Stimulated activated effector memory CD8-positive, alpha-beta T cell treated with anti-CD3 and anti-CD28 coated beads, Interleukin-12 subunit alpha, Interleukin-12 subunit beta, amount 100 ng/mL, for 72 hours (primary cell): ENCODE results near the gene IST1.

Experiments used
- ATAC-seq: fragments of 150-1000 bp; cut with Tn5 transposase; 2 replicates; pipeline ENCODE4 v1.10.0; 2021
- DNase-seq, 2 donors: peaks; one replicate each; pipeline ENCODE4 v3.0.0; 2021 to 2022; ENCODE audit warnings: low spot score in 2 of 2
- H3K27ac Mint-ChIP-seq: one replicate; pipeline ENCODE4 v1.8.0; 2022; ENCODE audit warnings: mild to moderate bottlenecking, mixed read lengths
- H3K36me3 Mint-ChIP-seq: one replicate; pipeline ENCODE4 v1.8.0; 2022; ENCODE audit warnings: mild to moderate bottlenecking, mixed read lengths
- H3K4me1 Mint-ChIP-seq: one replicate; pipeline ENCODE4 v1.8.0; 2022; ENCODE audit warnings: mixed read lengths
- H3K4me3 Mint-ChIP-seq: one replicate; pipeline ENCODE4 v1.8.0; 2022; ENCODE audit warnings: mild to moderate bottlenecking, mixed read lengths
- H3K9me3 Mint-ChIP-seq: one replicate; pipeline ENCODE4 v1.8.0; 2022; ENCODE audit warnings: mixed read lengths

Gene IST1

GRCh38 chr16:71924710-71925109, 29.4 kb downstream of the IST1 start:
- no peak overlapping the region for H3K4me3 Mint-ChIP-seq
- H3K9me3 Mint-ChIP-seq = no peaks in the 10 kb centered on the region
- H3K36me3 Mint-ChIP-seq = peaks cover 100% of the 10 kb centered on the region
- DNase-seq (no peak), ATAC-seq (no peak)
- no peak overlapping the region for H3K27ac Mint-ChIP-seq
- peaks cover 13% of the 10 kb centered on the region for H3K4me1 Mint-ChIP-seq

GRCh38 chr16:71927383-71927782, 32.1 kb downstream of the IST1 start:
- DNase-seq (no peak), ATAC-seq (no peak)
- Mint-ChIP-seq H3K27ac (peak overlapping the region; percentile 74), H3K36me3 (peaks cover 100% of the 10 kb centered on the region), H3K9me3 (no peaks in the 10 kb centered on the region), H3K4me3 (no peak overlapping the region), H3K4me1 (peaks cover 13% of the 10 kb centered on the region)

DNA sequence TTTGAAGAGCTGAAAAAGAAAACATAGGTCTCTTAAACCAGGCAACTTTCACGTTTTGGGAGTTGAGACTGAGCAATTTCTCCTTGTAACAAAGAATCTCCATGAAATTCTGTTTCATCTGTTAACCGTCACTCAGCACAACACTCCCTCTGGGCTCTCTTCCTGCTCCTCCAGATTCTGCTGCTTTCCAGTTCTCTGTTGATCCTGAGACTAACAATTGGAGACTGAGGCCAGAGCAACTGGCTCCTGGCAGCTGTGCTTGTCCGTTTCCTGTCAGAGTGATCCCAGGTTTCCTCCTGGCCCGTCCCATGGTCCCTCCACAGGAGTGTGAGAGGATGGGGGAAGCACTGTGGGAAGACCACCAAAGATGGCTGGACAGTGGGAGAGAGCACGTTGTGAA, 32.5 kb downstream of the IST1 start:
- Mint-ChIP-seq H3K9me3 (no peaks in the 10 kb centered on the region), H3K27ac (peak overlapping the region; percentile 74), H3K36me3 (peaks cover 100% of the 10 kb centered on the region), H3K4me3 (no peak overlapping the region), H3K4me1 (peaks cover 13% of the 10 kb centered on the region)
- no peak for ATAC-seq
- no peak for DNase-seq

- Mint-ChIP-seq H3K36me3 (peaks cover 97% of the 10 kb centered on the region), H3K4me3 (no peak overlapping the region), H3K27ac (peak overlapping the region; percentile 10), H3K9me3 (no peaks in the 10 kb centered on the region), H3K4me1 (peaks cover 12% of the 10 kb centered on the region)
- DNase-seq (no peak), ATAC-seq (no peak)
Observed at GRCh38 chr16:71929048-71929447, 33.7 kb downstream of the IST1 start.

DNA sequence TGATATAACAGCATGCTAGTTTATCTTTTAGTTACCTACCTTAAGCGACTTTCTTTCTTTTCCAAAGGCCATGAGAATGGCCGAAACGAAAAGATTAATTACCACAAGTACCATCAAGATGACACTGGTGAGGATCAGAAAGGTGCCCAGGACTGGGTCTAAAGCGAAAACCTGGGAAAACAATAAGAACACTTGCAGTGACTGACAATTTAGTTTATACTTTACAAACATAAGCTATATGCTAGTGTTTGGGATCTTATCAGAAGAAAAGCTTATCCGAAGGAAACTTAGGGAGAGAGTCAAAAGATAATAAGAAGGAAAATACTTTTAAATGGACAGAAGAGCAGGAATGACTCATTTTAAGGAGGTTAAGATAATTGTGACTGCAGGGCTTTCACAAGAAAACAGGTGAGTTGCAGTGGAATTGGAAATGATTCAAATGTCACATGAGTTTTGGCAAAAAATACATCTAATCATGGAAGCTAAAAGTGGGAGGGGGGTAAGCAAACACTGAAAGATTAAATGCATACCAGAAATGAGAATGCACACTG, 34.8 kb downstream of the IST1 start:
- DNase-seq = no peak
- H3K27ac Mint-ChIP-seq = no peak overlapping the region
- peaks cover 94% of the 10 kb centered on the region for H3K36me3 Mint-ChIP-seq
- no peak for ATAC-seq
- H3K9me3 Mint-ChIP-seq = no peaks in the 10 kb centered on the region
- H3K4me1 Mint-ChIP-seq = peaks cover 14% of the 10 kb centered on the region
- no peak overlapping the region for H3K4me3 Mint-ChIP-seq

- Mint-ChIP-seq H3K36me3 (peaks cover 88% of the 10 kb centered on the region), H3K4me1 (peaks cover 14% of the 10 kb centered on the region), H3K4me3 (no peak overlapping the region), H3K9me3 (no peaks in the 10 kb centered on the region), H3K27ac (no peak overlapping the region)
- no peak for DNase-seq
- ATAC-seq = no peak
Observed at GRCh38 chr16:71931001-71931400, 35.7 kb downstream of the IST1 start.

- Mint-ChIP-seq H3K36me3 (peaks cover 82% of the 10 kb centered on the region), H3K27ac (no peak overlapping the region), H3K9me3 (no peaks in the 10 kb centered on the region), H3K4me1 (peaks cover 11% of the 10 kb centered on the region), H3K4me3 (no peak overlapping the region)
- DNase-seq (no peak), ATAC-seq (no peak)
Observed at GRCh38 chr16:71931599-71931998, 36.3 kb downstream of the IST1 start.

GRCh38 chr16:71933017-71933416, 37.7 kb downstream of the IST1 start:
- Mint-ChIP-seq H3K4me1 (peaks cover 8% of the 10 kb centered on the region), H3K9me3 (no peaks in the 10 kb centered on the region), H3K27ac (peak overlapping the region; percentile 78), H3K4me3 (no peak overlapping the region), H3K36me3 (peaks cover 68% of the 10 kb centered on the region)
- ATAC-seq (no peak), DNase-seq (no peak)

- Mint-ChIP-seq H3K4me3 (no peak overlapping the region), H3K4me1 (peaks cover 8% of the 10 kb centered on the region), H3K36me3 (peaks cover 62% of the 10 kb centered on the region), H3K27ac (peak overlapping the region; percentile 78), H3K9me3 (no peaks in the 10 kb centered on the region)
- DNase-seq (no peak), ATAC-seq (peak; percentile 31)
Observed at GRCh38 chr16:71933913-71934695, 38.8 kb downstream of the IST1 start.

- Mint-ChIP-seq H3K27ac (no peak overlapping the region), H3K9me3 (no peaks in the 10 kb centered on the region), H3K36me3 (peaks cover 23% of the 10 kb centered on the region), H3K4me3 (no peak overlapping the region), H3K4me1 (peaks cover 8% of the 10 kb centered on the region)
- ATAC-seq = no peak
- DNase-seq = no peak
Observed at GRCh38 chr16:71937868-71938510, 42.7 kb downstream of the IST1 start.

DNA sequence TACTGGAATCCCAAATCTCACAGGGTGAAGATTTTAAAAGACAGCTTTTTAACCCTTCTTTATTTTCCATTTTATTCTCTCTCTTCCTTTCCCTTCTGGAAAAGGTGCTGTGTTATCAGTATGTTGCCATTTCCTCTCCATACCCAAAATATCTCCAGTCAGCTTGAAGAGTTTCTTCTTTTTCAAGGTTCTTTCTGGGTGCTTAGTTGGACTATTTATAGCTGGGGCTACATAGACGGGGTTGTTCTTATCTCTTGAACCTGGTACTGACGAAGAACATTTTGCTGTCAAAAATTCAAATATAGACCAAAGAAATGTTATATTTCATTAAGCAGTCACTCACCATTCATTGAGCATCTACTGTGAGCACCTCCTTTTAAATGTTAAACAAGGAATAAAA, 48.6 kb downstream of the IST1 start:
- ATAC-seq = no peak
- DNase-seq = no peak
- Mint-ChIP-seq H3K4me3 (no peak overlapping the region), H3K36me3 (peaks cover 1% of the 10 kb centered on the region), H3K4me1 (no peaks in the 10 kb centered on the region), H3K27ac (no peak overlapping the region), H3K9me3 (no peaks in the 10 kb centered on the region)

DNA sequence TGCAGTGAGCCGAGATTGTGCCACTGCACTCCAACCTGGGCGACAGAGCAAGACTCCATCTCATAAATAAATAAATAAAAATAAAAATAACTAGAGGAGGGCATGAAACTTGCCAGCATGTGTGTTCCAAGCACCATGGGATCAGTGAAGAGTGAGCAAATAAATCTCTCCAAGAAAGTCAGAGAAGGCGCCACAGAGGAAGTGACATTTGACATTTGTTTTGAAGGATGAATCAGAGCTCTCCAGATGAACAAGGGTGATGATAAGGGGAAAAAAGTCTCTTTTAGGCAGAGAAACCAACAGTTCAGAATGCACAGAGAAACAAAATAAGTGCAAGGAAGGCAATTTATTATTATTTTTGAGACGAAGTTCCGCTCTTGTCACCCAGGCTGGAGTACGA, 50.3 kb downstream of the IST1 start:
- Mint-ChIP-seq H3K36me3 (no peaks in the 10 kb centered on the region), H3K4me3 (no peak overlapping the region), H3K9me3 (no peaks in the 10 kb centered on the region), H3K4me1 (no peaks in the 10 kb centered on the region), H3K27ac (no peak overlapping the region)
- ATAC-seq = no peak
- DNase-seq = no peak

GRCh38 chr16:71952825-71953224, 57.5 kb downstream of the IST1 start:
- Mint-ChIP-seq H3K4me1 (peaks cover 6% of the 10 kb centered on the region), H3K27ac (no peak overlapping the region), H3K9me3 (no peaks in the 10 kb centered on the region), H3K36me3 (no peaks in the 10 kb centered on the region), H3K4me3 (no peak overlapping the region)
- ATAC-seq (no peak), DNase-seq (no peak)

GRCh38 chr16:71954180-71954579, 58.8 kb downstream of the IST1 start:
- H3K27ac Mint-ChIP-seq = no peak overlapping the region
- ATAC-seq = no peak
- no peak overlapping the region for H3K4me3 Mint-ChIP-seq
- H3K36me3 Mint-ChIP-seq = no peaks in the 10 kb centered on the region
- H3K9me3 Mint-ChIP-seq = no peaks in the 10 kb centered on the region
- H3K4me1 Mint-ChIP-seq = peaks cover 6% of the 10 kb centered on the region
- DNase-seq = no peak

GRCh38 chr16:71954699-71955195, 59.4 kb downstream of the IST1 start:
- Mint-ChIP-seq H3K9me3 (no peaks in the 10 kb centered on the region), H3K36me3 (no peaks in the 10 kb centered on the region), H3K4me3 (no peak overlapping the region), H3K4me1 (peaks cover 6% of the 10 kb centered on the region), H3K27ac (no peak overlapping the region)
- peak; percentile 48 for ATAC-seq
- DNase-seq = no peak

GRCh38 chr16:71956486-71956885, 61.2 kb downstream of the IST1 start:
- H3K27ac Mint-ChIP-seq = no peak overlapping the region

More at GRCh38 chr16:71956486-71956885, 61.2 kb downstream of the IST1 start:
- no peak for DNase-seq
- H3K4me1 Mint-ChIP-seq = peaks cover 6% of the 10 kb centered on the region
- no peak for ATAC-seq
- H3K4me3 Mint-ChIP-seq = no peak overlapping the region
- no peaks in the 10 kb centered on the region for H3K36me3 Mint-ChIP-seq
- H3K9me3 Mint-ChIP-seq = no peaks in the 10 kb centered on the region
